DOHH2 (cell line): ENCODE results near the gene PDE1C.

Experiments used
- H3F3A ChIP-seq: fragments of 200-600 bp; sonication (generic), shearing (Covaris generic); 2 replicates; pipeline ENCODE4 v1.6.0; 2016; ENCODE audit warnings: antibody characterized with exemption, mild to moderate bottlenecking; ENCODE audit not compliant: control insufficient read depth, insufficient read depth
- H3K27ac ChIP-seq: fragments of 200-600 bp; sonication (generic); 2 replicates; pipeline ENCODE4 v1.5.1; 2014; ENCODE audit warnings: low read depth, mild to moderate bottlenecking, low read length, moderate library complexity
- H3K27me3 ChIP-seq: fragments of 200-600 bp; sonication (generic); 2 replicates; pipeline ENCODE4 v1.6.1; 2014; ENCODE audit warnings: mild to moderate bottlenecking, low read length, mixed read lengths; ENCODE audit not compliant: control insufficient read depth
- H3K36me3 ChIP-seq: fragments of 200-600 bp; sonication (generic); 2 replicates; pipeline ENCODE4 v1.6.1; 2014; ENCODE audit warnings: mild to moderate bottlenecking, low read length, moderate library complexity, mixed read lengths; ENCODE audit not compliant: control insufficient read depth
- H3K4me1 ChIP-seq: fragments of 200-600 bp; sonication (generic); 2 replicates; pipeline ENCODE4 v1.6.1; 2014; ENCODE audit warnings: mild to moderate bottlenecking, low read length, mixed read lengths; ENCODE audit not compliant: control insufficient read depth
- H3K4me2 ChIP-seq: fragments of 200-600 bp; sonication (generic); 2 replicates; pipeline ENCODE4 v1.6.0; 2014; ENCODE audit warnings: mild to moderate bottlenecking, low read length, moderate library complexity
- H3K4me3 ChIP-seq: fragments of 200-600 bp; sonication (generic); 2 replicates; pipeline ENCODE4 v1.5.1; 2014; ENCODE audit warnings: mild to moderate bottlenecking, low read length, mixed read lengths
- H3K79me2 ChIP-seq: fragments of 200-600 bp; sonication (generic); 2 replicates; pipeline ENCODE4 v1.6.1; 2014; ENCODE audit warnings: mild to moderate bottlenecking, low read length, mixed read lengths; ENCODE audit not compliant: control insufficient read depth
- H3K9me2 ChIP-seq: fragments of 200-600 bp; sonication (generic); replicated peaks from 2 replicates; pipeline ENCODE4 v1.6.1; 2014; ENCODE audit warnings: mild to moderate bottlenecking, low read length, mixed read lengths; ENCODE audit not compliant: control insufficient read depth
- H3K9me3 ChIP-seq: fragments of 200-600 bp; sonication (generic); 2 replicates; pipeline ENCODE4 v1.6.1; 2014; ENCODE audit warnings: antibody characterized with exemption, low read length, mixed read lengths; ENCODE audit not compliant: control insufficient read depth, insufficient read depth
- H4K20me1 ChIP-seq: fragments of 200-600 bp; sonication (generic); 2 replicates; pipeline ENCODE4 v1.6.0; 2014; ENCODE audit warnings: low read depth, mild to moderate bottlenecking, antibody characterized with exemption, low read length, moderate library complexity; ENCODE audit not compliant: control insufficient read depth, insufficient read depth
- CTCF ChIP-seq: fragments of 200-600 bp; sonication (generic); IDR thresholded peaks from one replicate; pipeline ENCODE4 v1.5.1; 2014; ENCODE audit warnings: antibody characterized with exemption, mild to moderate bottlenecking, low read depth, low read length; ENCODE audit not compliant: poor library complexity, severe bottlenecking
- EZH2phosphoT487 ChIP-seq: fragments of 200-600 bp; sonication (generic); IDR thresholded peaks from 2 replicates; pipeline ENCODE4 v1.6.1; 2017; ENCODE audit warnings: borderline replicate concordance, mild to moderate bottlenecking, antibody characterized with exemption, low read length, moderate library complexity, mixed read lengths

PDE1C gene

DNA sequence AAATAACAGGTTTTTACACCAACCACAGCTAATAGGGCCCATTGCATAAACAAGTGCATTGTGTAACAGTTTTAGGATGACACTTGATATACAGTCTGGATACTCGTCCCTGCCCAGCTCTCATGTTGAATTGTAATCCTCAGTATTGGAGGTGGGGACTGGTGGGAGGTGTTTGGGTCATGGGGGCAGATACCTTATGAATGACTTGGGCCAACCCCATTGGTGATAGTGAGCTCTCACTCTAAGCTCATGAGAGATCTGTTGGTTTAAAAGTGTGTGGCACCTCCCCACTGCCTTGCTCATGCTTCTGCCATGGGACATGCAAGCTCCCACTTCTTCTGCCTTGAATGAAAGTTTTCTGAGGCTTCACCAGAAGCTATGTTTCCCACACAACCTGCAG, 136.7 kb downstream of the PDE1C start:
- Histone ChIP-seq H3K4me2 (no peak overlapping the region), H3K9me2 (no peaks in the 10 kb centered on the region), H4K20me1 (no peaks in the 10 kb centered on the region), H3K27ac (no peak overlapping the region), H3K27me3 (no peaks in the 10 kb centered on the region), H3K36me3 (no peaks in the 10 kb centered on the region), H3K9me3 (no peaks in the 10 kb centered on the region), H3F3A (no peaks in the 10 kb centered on the region), H3K4me1 (no peaks in the 10 kb centered on the region), H3K79me2 (no peaks in the 10 kb centered on the region), H3K4me3 (no peak overlapping the region)
- no peak for TF ChIP-seq EZH2phosphoT487
- no peak for TF ChIP-seq CTCF

GRCh38 chr7:31926991-31927584, 143.1 kb downstream of the PDE1C start:
- Histone ChIP-seq H4K20me1 (no peaks in the 10 kb centered on the region), H3K4me2 (no peak overlapping the region), H3K27me3 (no peaks in the 10 kb centered on the region), H3F3A (no peaks in the 10 kb centered on the region), H3K9me3 (no peaks in the 10 kb centered on the region), H3K4me1 (no peaks in the 10 kb centered on the region), H3K36me3 (no peaks in the 10 kb centered on the region), H3K79me2 (no peaks in the 10 kb centered on the region), H3K27ac (no peak overlapping the region), H3K4me3 (no peak overlapping the region), H3K9me2 (no peaks in the 10 kb centered on the region)
- TF ChIP-seq CTCF: no peak
- TF ChIP-seq EZH2phosphoT487: no peak

- H3K79me2 ChIP-seq: no peaks in the 10 kb centered on the region
- H3K4me2 ChIP-seq: no peak overlapping the region
- TF ChIP-seq CTCF (no peak), EZH2phosphoT487 (no peak)
- H3F3A ChIP-seq: no peaks in the 10 kb centered on the region
- H3K9me3 ChIP-seq: no peaks in the 10 kb centered on the region
- H4K20me1 ChIP-seq: no peaks in the 10 kb centered on the region
- no peaks in the 10 kb centered on the region for H3K9me2 ChIP-seq
- H3K36me3 ChIP-seq: no peaks in the 10 kb centered on the region
- H3K27ac ChIP-seq: no peak overlapping the region
- no peak overlapping the region for H3K4me3 ChIP-seq
- H3K4me1 ChIP-seq: no peaks in the 10 kb centered on the region
- H3K27me3 ChIP-seq: no peaks in the 10 kb centered on the region
Observed at GRCh38 chr7:31925753-31926454, 144.3 kb downstream of the PDE1C start.
